H1 (cell line): ENCODE data around the gene DSTYK. TPM values are rescaled to one million over a fixed set of nuclear protein-coding genes. Genes with fewer than 3 reads are reported as not detected.

Experiments
- CTCF ChIA-PET: fragments of 300-600 bp; sonication (Branson Sonifier 250); formaldehyde crosslinking; loops from one replicate; lab custom pipeline; 2021; ENCODE audit not compliant: partially characterized antibody; lab: Charles Lee
- POLR2A ChIA-PET: fragments of 300-600 bp; sonication (Branson Sonifier 250); formaldehyde crosslinking; loops from one replicate; lab custom pipeline; 2021; ENCODE audit warnings: inconsistent platforms; ENCODE audit not compliant: partially characterized antibody; lab: Charles Lee
- DNase-seq, 2 experiments: peaks; one replicate each; pipeline versions ENCODE4 v3.0.0 to v3.0.0-alpha.2; 2010 to 2022; ENCODE audit warnings: low spot score in 2 of 2, low read depth in 1 of 2, mixed read lengths in 1 of 2
- FAIRE-seq: peaks from 2 replicates; lab custom pipeline; 2011; peaks lifted over from hg19 to GRCh38; lab: Jason Lieb, UNC
- H2AFZ ChIP-seq: 2 replicates; pipeline ENCODE4 v1.8.1; 2012; ENCODE audit warnings: low read length, inconsistent platforms
- H2AK5ac ChIP-seq: 2 replicates; pipeline ENCODE4 v1.6.1; 2013; ENCODE audit warnings: low read depth, low read length
- H2BK120ac ChIP-seq: replicated peaks from 2 replicates; pipeline ENCODE3; 2013; ENCODE audit warnings: low read depth, low read length, inconsistent platforms
- H2BK12ac ChIP-seq: 2 replicates; pipeline ENCODE4 v1.6.1; 2013; ENCODE audit warnings: low read depth, low read length
- H2BK15ac ChIP-seq: 2 replicates; pipeline ENCODE4 v1.6.1; 2013; ENCODE audit warnings: low read length
- H2BK20ac ChIP-seq: 2 replicates; pipeline ENCODE4 v1.6.1; 2013; ENCODE audit warnings: low read length
- H2BK5ac ChIP-seq: 2 replicates; pipeline ENCODE4 v1.6.1; 2013; ENCODE audit warnings: low read depth, low read length
- H3K14ac ChIP-seq: 2 replicates; pipeline ENCODE4 v1.6.1; 2013; ENCODE audit warnings: inconsistent platforms; ENCODE audit not compliant: insufficient read length
- H3K18ac ChIP-seq: 2 replicates; pipeline ENCODE4 v1.6.1; 2013; ENCODE audit warnings: low read length; ENCODE audit errors: extremely low read depth
- H3K23ac ChIP-seq: 2 replicates; pipeline ENCODE4 v1.6.1; 2013; ENCODE audit warnings: inconsistent platforms; ENCODE audit not compliant: insufficient read length
- H3K23me2 ChIP-seq: 2 replicates; pipeline ENCODE4 v1.6.1; 2013; ENCODE audit warnings: low read depth, low read length
- H3K27ac ChIP-seq: 2 replicates; pipeline ENCODE4 v1.6.1; 2011; ENCODE audit warnings: low read depth, low read length, inconsistent platforms
- H3K27me3 ChIP-seq, 4 experiments: replicated peaks in 1 of 4; 1 replicate in 1 of 4; 2 replicates in 3 of 4; pipeline versions ENCODE4 v1.6.1 to v1.8.1; 2011 to 2013; ENCODE audit warnings: low read length in 3 of 4, mild to moderate bottlenecking in 3 of 4, inconsistent platforms in 2 of 4, mixed read lengths in 2 of 4, moderate library complexity in 1 of 4; ENCODE audit not compliant: control insufficient read depth in 3 of 4, insufficient read depth in 3 of 4; ENCODE audit errors: extremely low read depth in 1 of 4
- H3K36me3 ChIP-seq, 4 experiments: 2 replicates each; pipeline versions ENCODE4 v1.6.1 to v1.8.1; 2011 to 2013; ENCODE audit warnings: mild to moderate bottlenecking in 4 of 4, low read length in 3 of 4, moderate library complexity in 2 of 4, control low read depth in 1 of 4, inconsistent platforms in 1 of 4; ENCODE audit not compliant: insufficient read depth in 4 of 4, control insufficient read depth in 2 of 4
- H3K4ac ChIP-seq: replicated peaks from 2 replicates; pipeline ENCODE3; 2013; ENCODE audit warnings: low read length, low read depth, mixed read lengths, inconsistent platforms; ENCODE audit not compliant: insufficient read length
- H3K4me1 ChIP-seq, 4 experiments: replicated peaks in 1 of 4; 1 replicate in 1 of 4; 2 replicates in 3 of 4; pipeline versions ENCODE4 v1.6.1 to v1.8.1; 2011 to 2013; ENCODE audit warnings: low read length in 3 of 4, inconsistent platforms in 2 of 4, mixed read lengths in 1 of 4; ENCODE audit not compliant: insufficient read depth in 4 of 4, control insufficient read depth in 3 of 4
- H3K4me2 ChIP-seq, 2 experiments: 2 replicates each; pipeline versions ENCODE4 v1.6.1 to v1.8.1; 2011 to 2013; ENCODE audit warnings: low read depth in 2 of 2, low read length in 2 of 2, control low read depth in 1 of 2, inconsistent platforms in 1 of 2, mild to moderate bottlenecking in 1 of 2; ENCODE audit not compliant: insufficient read depth in 1 of 2
- H3K4me3 ChIP-seq, 4 experiments: fragments of 200-600, 300-600 bp in 1 of 4; sonication (generic), shearing (Covaris generic), sonication (Bioruptor Twin) in 1 of 4; 2 replicates each; pipeline versions ENCODE4 v1.5.1 to v1.8.1; 2011 to 2016; ENCODE audit warnings: low read length in 4 of 4, low read depth in 3 of 4, control low read depth in 2 of 4, inconsistent platforms in 2 of 4, mild to moderate bottlenecking in 2 of 4, mixed read lengths in 1 of 4, moderate library complexity in 1 of 4; ENCODE audit not compliant: insufficient read depth in 2 of 4; ENCODE audit errors: extremely low read depth in 1 of 4
- H3K56ac ChIP-seq: replicated peaks from 2 replicates; pipeline ENCODE3; 2013; ENCODE audit warnings: low read depth, mild to moderate bottlenecking, mixed read lengths, low read length, inconsistent platforms; ENCODE audit not compliant: insufficient read length
- H3K79me1 ChIP-seq: 2 replicates; pipeline ENCODE4 v1.6.1; 2013; ENCODE audit warnings: low read depth, low read length, control low read depth
- H3K79me2 ChIP-seq, 2 experiments: 2 replicates each; pipeline versions ENCODE4 v1.6.1 to v1.8.1; 2012 to 2013; ENCODE audit warnings: low read length in 2 of 2, mild to moderate bottlenecking in 2 of 2, inconsistent platforms in 1 of 2; ENCODE audit not compliant: insufficient read depth in 2 of 2, control insufficient read depth in 1 of 2
- H3K9ac ChIP-seq, 4 experiments: replicated peaks in 1 of 4; 1 replicate in 1 of 4; 2 replicates in 3 of 4; pipeline versions ENCODE4 v1.6.1 to v1.8.1; 2011 to 2013; ENCODE audit warnings: low read depth in 3 of 4, low read length in 3 of 4, control low read depth in 2 of 4, mild to moderate bottlenecking in 2 of 4, moderate library complexity in 2 of 4, inconsistent platforms in 1 of 4; ENCODE audit errors: extremely low read depth in 1 of 4
- H3K9me3 ChIP-seq, 2 experiments: 2 replicates each; pipeline versions ENCODE4 v1.6.1 to v1.8.1; 2012 to 2013; ENCODE audit warnings: mild to moderate bottlenecking in 2 of 2, moderate library complexity in 2 of 2, control low read depth in 1 of 2, inconsistent platforms in 1 of 2, low read depth in 1 of 2, low read length in 1 of 2, mixed read lengths in 1 of 2; ENCODE audit not compliant: insufficient read depth in 2 of 2
- H4K20me1 ChIP-seq, 2 experiments: replicated peaks in 1 of 2; 2 replicates each; pipeline versions ENCODE3 to v1.8.1; 2011 to 2013; ENCODE audit warnings: inconsistent platforms in 2 of 2, low read length in 2 of 2, mild to moderate bottlenecking in 1 of 2; ENCODE audit not compliant: insufficient read depth in 2 of 2, control insufficient read depth in 1 of 2
- H4K5ac ChIP-seq: 2 replicates; pipeline ENCODE4 v1.6.1; 2013; ENCODE audit warnings: low read length, low read depth, mixed read lengths, inconsistent platforms; ENCODE audit not compliant: insufficient read length
- H4K8ac ChIP-seq: 2 replicates; pipeline ENCODE4 v1.8.0; 2013; ENCODE audit warnings: mild to moderate bottlenecking, moderate library complexity, low read length, inconsistent platforms; ENCODE audit not compliant: insufficient read depth; ENCODE audit errors: extremely low read depth
- H4K91ac ChIP-seq: replicated peaks from 2 replicates; pipeline ENCODE3; 2013; ENCODE audit warnings: low read length, mixed read lengths, inconsistent platforms; ENCODE audit not compliant: insufficient read length
- CBX5 ChIP-seq: fragments of 300-800, 300-1000 bp; sonication (generic); IDR thresholded peaks from 2 replicates; pipeline ENCODE4 v1.7.1; 2016; ENCODE audit warnings: antibody characterized with exemption, low read length, low read depth
- CEBPB ChIP-seq: IDR thresholded peaks from 2 replicates; pipeline ENCODE4 v1.6.1; 2012; ENCODE audit warnings: low read depth, low read length
- GABPA ChIP-seq: IDR thresholded peaks from 2 replicates; pipeline ENCODE4 v1.6.1; 2011; ENCODE audit warnings: mild to moderate bottlenecking, low read length, moderate library complexity, borderline replicate concordance; ENCODE audit not compliant: insufficient read depth
- MAFK ChIP-seq: IDR thresholded peaks from 2 replicates; pipeline ENCODE4 v1.6.1; 2012; ENCODE audit warnings: low read depth, mild to moderate bottlenecking, improper control_type of control experiment, low read length
- POLR2A ChIP-seq, 2 experiments: IDR thresholded peaks; 1 replicate in 1 of 2; 2 replicates in 1 of 2; pipeline ENCODE4 v1.6.1; 2011; ENCODE audit warnings: low read depth in 2 of 2, low read length in 2 of 2, mild to moderate bottlenecking in 2 of 2; ENCODE audit errors: control extremely low read depth in 1 of 2
- TAF1 ChIP-seq: IDR thresholded peaks from 2 replicates; pipeline ENCODE4 v1.6.1; 2011; ENCODE audit warnings: mild to moderate bottlenecking, low read depth, low read length
- TAF7 ChIP-seq: optimal IDR thresholded peaks from 2 replicates; pipeline ENCODE3; 2011; ENCODE audit warnings: low read depth, mild to moderate bottlenecking, inconsistent platforms, low read length, moderate library complexity, borderline replicate concordance
- WGBS, 2 experiments: shearing (Covaris generic) in 1 of 2; methylation state at CpG; one replicate each; pipeline versions ENCODE4 v1.1.6 to v1.1.7; 2013 to 2015; ENCODE audit warnings: low lambda C conversion rate in 2 of 2, mixed read lengths in 2 of 2, inconsistent platforms in 1 of 2, low coverage in 1 of 2, missing lambda C conversion rate in 1 of 2; ENCODE audit not compliant: insufficient replicate concordance in 2 of 2, insufficient coverage in 1 of 2, insufficient read length in 1 of 2; ENCODE audit errors: extremely low coverage in 1 of 2, missing lambda C conversion rate in 1 of 2; 5-methylcytosine and 5-hydroxymethylcytosine counted together
- polyA plus RNA-seq, 7 experiments: library from polyadenylated mRNA; depleted of rRNA in 3 of 7; stranded (reverse) in 5 of 7; unstranded in 2 of 7; fragments of >200 nt in 5 of 7; fragments of 200-250 nt in 2 of 7; gene quantifications; 1 replicate in 5 of 7; 2 replicates in 1 of 7; 4 replicates in 1 of 7; pipeline versions ENCODE4 v1.2.1 to v1.2.3, GENCODE V29; 2011 to 2013; ENCODE audit warnings: missing spikeins in 2 of 7, mixed read lengths in 2 of 7
- total RNA-seq: library from RNA; stranded (reverse); fragmentation: NEBNext Ultra II Directional; extraction: Animal tissue kit (Norgen Biotek cat#: 25700); gene quantifications from 2 replicates; pipeline ENCODE4 v1.2.1, GENCODE V29; 2021
- TF ChIP-seq, protein P1 (sequence below), 3 experiments: IDR thresholded peaks; 1 replicate in 2 of 3; 2 replicates in 1 of 3; pipeline versions ENCODE4 v1.5.1 to v1.6.1; 2011; ENCODE audit warnings: low read length in 3 of 3, mild to moderate bottlenecking in 3 of 3, inconsistent platforms in 2 of 3, low read depth in 1 of 3, moderate library complexity in 1 of 3; ENCODE audit not compliant: insufficient read depth in 1 of 3; ENCODE audit errors: control extremely low read depth in 1 of 3
- TF ChIP-seq, protein P2 (sequence below): IDR thresholded peaks from 2 replicates; pipeline ENCODE4 v1.6.1; 2011; ENCODE audit warnings: low read length, improper control_type of control experiment
- TF ChIP-seq, protein P3 (sequence below): IDR thresholded peaks from 2 replicates; pipeline ENCODE4 v1.6.1; 2011; ENCODE audit warnings: low read depth, mild to moderate bottlenecking, low read length; ENCODE audit not compliant: insufficient read depth

DSTYK gene
- total and polyA plus RNA-seq, 2 of the 8 experiments (the other 6 are each of a cell fraction or from before 2014, with no cell fraction given): 2.7 to 8.5 TPM

DNA sequence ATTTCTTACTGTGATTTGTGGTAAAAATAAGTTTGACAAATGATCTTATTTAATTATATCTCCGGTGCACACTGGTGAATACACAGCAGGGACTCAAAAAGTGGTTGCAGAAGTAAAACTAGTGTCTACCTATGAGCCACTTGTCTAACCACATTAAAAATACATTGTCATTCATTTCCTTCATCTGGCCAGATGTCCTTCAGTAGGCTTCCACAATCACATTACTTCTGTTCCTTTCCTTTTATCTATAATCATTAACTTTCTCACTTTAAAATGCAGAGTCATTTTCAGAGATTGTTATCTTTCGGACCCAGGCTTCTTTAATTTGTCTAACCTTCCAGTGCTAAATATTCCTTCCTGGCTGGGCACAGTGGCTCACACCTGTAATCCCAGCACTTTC is 92.8 kb downstream of the DSTYK start:
- Histone ChIP-seq H3K4me2 (no peak overlapping the region), H3K23me2 (peaks cover 5% of the 10 kb centered on the region; the same call in 1 of the 2 replicates), H2BK5ac (no peak overlapping the region), H2AK5ac (no peak overlapping the region), H3K36me3 (peaks cover 2 to 9% (median 6%) of the 10 kb centered on the region in 4 experiments; a peak in 4 of 8 replicates), H3K18ac (no peak overlapping the region), H4K20me1 (peaks cover 0 to 3% of the 10 kb centered on the region in 2 experiments), H4K91ac (no peak overlapping the region), H3K14ac (no peak overlapping the region), H3K79me2 (peaks cover 10 to 47% of the 10 kb centered on the region in 2 experiments), H3K9me3 (no peaks in the 10 kb centered on the region), H3K79me1 (peaks cover 5% of the 10 kb centered on the region; the same call in 1 of the 2 replicates), H3K4ac (no peak overlapping the region), H4K5ac (no peak overlapping the region), H2AFZ (no peak overlapping the region), H3K27ac (no peak overlapping the region), H3K56ac (no peak overlapping the region), H3K4me1 (peaks cover 0 to 9% (median 5%) of the 10 kb centered on the region in 4 experiments; a peak in 3 of 7 replicates), H3K4me3 (no peak overlapping the region), H4K8ac (no peak overlapping the region), H2BK20ac (no peak overlapping the region), H2BK12ac (no peak overlapping the region), H3K23ac (no peak overlapping the region), H3K9ac (no peak overlapping the region), H3K27me3 (no peaks in the 10 kb centered on the region), H2BK15ac (no peak overlapping the region), H2BK120ac (no peak overlapping the region)
- ChIA-PET CTCF (interaction anchor here (0.9 to 5.6 kb wide), 2 partner anchors 14 to 137 kb away, joined by 3 to 46 read pairs; no protein-coding TSS in a partner anchor), POLR2A (no interaction called here)
- DNase-seq (no peak), FAIRE-seq (no peak)
- 94% methylated on average over 2 of the region's 2 CpGs; no CpG with 5 or more reads in 1 of the 2 experiments for WGBS, 2 experiments
- TF ChIP-seq CEBPB (no peak), POLR2A (IDR thresholded peaks at IDR 0.05; ENCODE audit: control extremely low read depth in 1 of 2, low read depth in 2 of 2, low read length in 2 of 2) (no peak), CBX5 (no peak), TAF7 (no peak), MAFK (no peak), TAF1 (no peak), GABPA (no peak)
- TF ChIP-seq, protein P1, sequence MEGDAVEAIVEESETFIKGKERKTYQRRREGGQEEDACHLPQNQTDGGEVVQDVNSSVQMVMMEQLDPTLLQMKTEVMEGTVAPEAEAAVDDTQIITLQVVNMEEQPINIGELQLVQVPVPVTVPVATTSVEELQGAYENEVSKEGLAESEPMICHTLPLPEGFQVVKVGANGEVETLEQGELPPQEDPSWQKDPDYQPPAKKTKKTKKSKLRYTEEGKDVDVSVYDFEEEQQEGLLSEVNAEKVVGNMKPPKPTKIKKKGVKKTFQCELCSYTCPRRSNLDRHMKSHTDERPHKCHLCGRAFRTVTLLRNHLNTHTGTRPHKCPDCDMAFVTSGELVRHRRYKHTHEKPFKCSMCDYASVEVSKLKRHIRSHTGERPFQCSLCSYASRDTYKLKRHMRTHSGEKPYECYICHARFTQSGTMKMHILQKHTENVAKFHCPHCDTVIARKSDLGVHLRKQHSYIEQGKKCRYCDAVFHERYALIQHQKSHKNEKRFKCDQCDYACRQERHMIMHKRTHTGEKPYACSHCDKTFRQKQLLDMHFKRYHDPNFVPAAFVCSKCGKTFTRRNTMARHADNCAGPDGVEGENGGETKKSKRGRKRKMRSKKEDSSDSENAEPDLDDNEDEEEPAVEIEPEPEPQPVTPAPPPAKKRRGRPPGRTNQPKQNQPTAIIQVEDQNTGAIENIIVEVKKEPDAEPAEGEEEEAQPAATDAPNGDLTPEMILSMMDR (IDR thresholded peaks at IDR 0.05; ENCODE audit: control extremely low read depth in 1 of 3, insufficient read depth in 1 of 3, low read depth in 1 of 3, low read length in 3 of 3): no peak
- TF ChIP-seq, protein P2, sequence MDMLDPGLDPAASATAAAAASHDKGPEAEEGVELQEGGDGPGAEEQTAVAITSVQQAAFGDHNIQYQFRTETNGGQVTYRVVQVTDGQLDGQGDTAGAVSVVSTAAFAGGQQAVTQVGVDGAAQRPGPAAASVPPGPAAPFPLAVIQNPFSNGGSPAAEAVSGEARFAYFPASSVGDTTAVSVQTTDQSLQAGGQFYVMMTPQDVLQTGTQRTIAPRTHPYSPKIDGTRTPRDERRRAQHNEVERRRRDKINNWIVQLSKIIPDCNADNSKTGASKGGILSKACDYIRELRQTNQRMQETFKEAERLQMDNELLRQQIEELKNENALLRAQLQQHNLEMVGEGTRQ: no peak
- TF ChIP-seq, protein P3, sequence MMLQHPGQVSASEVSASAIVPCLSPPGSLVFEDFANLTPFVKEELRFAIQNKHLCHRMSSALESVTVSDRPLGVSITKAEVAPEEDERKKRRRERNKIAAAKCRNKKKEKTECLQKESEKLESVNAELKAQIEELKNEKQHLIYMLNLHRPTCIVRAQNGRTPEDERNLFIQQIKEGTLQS: no peak
